ENCODE measurements around the gene NAT16. TPM values are rescaled to one million over a fixed set of nuclear protein-coding genes. Genes with fewer than 3 reads are reported as not detected.

NAT16 gene
- total and polyA plus RNA-seq, 2 of the 13 experiments (the other 11 are each of a cell fraction or from before 2014, with no cell fraction given) = 0.04 TPM; not detected in 1

- TF ChIP-seq TARDBP (CRISPR knock-in tag; IDR thresholded peaks at IDR 0.05) (no peak), ZNF770 (CRISPR knock-in tag; IDR thresholded peaks at IDR 0.05) (peak; percentile 100), ARID2 (CRISPR knock-in tag; IDR thresholded peaks at IDR 0.05; ENCODE audit: borderline replicate concordance) (no peak), FOXK2 (IDR thresholded peaks at IDR 0.05) (peak; percentile 30; the same call in 1 of the 2 replicates), FOXM1 (CRISPR knock-in tag; IDR thresholded peaks at IDR 0.05) (no peak), ZNF232 (CRISPR knock-in tag; IDR thresholded peaks at IDR 0.05; ENCODE audit: borderline replicate concordance) (no peak), ZBTB8A (CRISPR knock-in tag; IDR thresholded peaks at IDR 0.05; ENCODE audit: borderline replicate concordance, low read depth) (no peak), ZNF446 (CRISPR knock-in tag; IDR thresholded peaks at IDR 0.05) (no peak), ZNF552 (CRISPR knock-in tag; IDR thresholded peaks at IDR 0.05; ENCODE audit: borderline replicate concordance) (no peak), ZNF30 (CRISPR knock-in tag; IDR thresholded peaks at IDR 0.05) (no peak), HNF4G (IDR thresholded peaks at IDR 0.05; ENCODE audit: borderline replicate concordance, low read depth, low read length) (no peak), HNF4G (CRISPR knock-in tag; IDR thresholded peaks at IDR 0.05; ENCODE audit: borderline replicate concordance, low read depth) (no peak), FOXO1 (CRISPR knock-in tag; IDR thresholded peaks at IDR 0.05) (no peak), ZNF136 (CRISPR knock-in tag; IDR thresholded peaks at IDR 0.05; ENCODE audit: low read depth) (peak; percentile 82; the same call in 1 of the 2 replicates), ZNF333 (CRISPR knock-in tag; IDR thresholded peaks at IDR 0.05; ENCODE audit: borderline replicate concordance) (peak; percentile 13; the same call in 1 of the 2 replicates), ZNF747 (CRISPR knock-in tag; IDR thresholded peaks at IDR 0.05; ENCODE audit: borderline replicate concordance) (no peak), HOXA9 (CRISPR knock-in tag; IDR thresholded peaks at IDR 0.05; ENCODE audit: borderline replicate concordance) (no peak)
- TF ChIP-seq, protein P1, sequence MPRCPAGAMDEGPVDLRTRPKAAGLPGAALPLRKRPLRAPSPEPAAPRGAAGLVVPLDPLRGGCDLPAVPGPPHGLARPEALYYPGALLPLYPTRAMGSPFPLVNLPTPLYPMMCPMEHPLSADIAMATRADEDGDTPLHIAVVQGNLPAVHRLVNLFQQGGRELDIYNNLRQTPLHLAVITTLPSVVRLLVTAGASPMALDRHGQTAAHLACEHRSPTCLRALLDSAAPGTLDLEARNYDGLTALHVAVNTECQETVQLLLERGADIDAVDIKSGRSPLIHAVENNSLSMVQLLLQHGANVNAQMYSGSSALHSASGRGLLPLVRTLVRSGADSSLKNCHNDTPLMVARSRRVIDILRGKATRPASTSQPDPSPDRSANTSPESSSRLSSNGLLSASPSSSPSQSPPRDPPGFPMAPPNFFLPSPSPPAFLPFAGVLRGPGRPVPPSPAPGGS (CRISPR knock-in tag; IDR thresholded peaks at IDR 0.05) = no peak
- TF ChIP-seq, protein P2, sequence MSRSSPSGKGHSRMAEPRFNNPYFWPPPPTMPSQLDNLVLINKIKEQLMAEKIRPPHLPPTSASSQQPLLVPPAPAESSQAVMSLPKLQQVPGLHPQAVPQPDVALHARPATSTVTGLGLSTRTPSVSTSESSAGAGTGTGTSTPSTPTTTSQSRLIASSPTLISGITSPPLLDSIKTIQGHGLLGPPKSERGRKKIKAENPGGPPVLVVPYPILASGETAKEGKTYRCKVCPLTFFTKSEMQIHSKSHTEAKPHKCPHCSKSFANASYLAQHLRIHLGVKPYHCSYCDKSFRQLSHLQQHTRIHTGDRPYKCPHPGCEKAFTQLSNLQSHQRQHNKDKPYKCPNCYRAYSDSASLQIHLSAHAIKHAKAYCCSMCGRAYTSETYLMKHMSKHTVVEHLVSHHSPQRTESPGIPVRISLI (CRISPR knock-in tag; IDR thresholded peaks at IDR 0.05; ENCODE audit: borderline replicate concordance) = no peak
- TF ChIP-seq, protein P3, sequence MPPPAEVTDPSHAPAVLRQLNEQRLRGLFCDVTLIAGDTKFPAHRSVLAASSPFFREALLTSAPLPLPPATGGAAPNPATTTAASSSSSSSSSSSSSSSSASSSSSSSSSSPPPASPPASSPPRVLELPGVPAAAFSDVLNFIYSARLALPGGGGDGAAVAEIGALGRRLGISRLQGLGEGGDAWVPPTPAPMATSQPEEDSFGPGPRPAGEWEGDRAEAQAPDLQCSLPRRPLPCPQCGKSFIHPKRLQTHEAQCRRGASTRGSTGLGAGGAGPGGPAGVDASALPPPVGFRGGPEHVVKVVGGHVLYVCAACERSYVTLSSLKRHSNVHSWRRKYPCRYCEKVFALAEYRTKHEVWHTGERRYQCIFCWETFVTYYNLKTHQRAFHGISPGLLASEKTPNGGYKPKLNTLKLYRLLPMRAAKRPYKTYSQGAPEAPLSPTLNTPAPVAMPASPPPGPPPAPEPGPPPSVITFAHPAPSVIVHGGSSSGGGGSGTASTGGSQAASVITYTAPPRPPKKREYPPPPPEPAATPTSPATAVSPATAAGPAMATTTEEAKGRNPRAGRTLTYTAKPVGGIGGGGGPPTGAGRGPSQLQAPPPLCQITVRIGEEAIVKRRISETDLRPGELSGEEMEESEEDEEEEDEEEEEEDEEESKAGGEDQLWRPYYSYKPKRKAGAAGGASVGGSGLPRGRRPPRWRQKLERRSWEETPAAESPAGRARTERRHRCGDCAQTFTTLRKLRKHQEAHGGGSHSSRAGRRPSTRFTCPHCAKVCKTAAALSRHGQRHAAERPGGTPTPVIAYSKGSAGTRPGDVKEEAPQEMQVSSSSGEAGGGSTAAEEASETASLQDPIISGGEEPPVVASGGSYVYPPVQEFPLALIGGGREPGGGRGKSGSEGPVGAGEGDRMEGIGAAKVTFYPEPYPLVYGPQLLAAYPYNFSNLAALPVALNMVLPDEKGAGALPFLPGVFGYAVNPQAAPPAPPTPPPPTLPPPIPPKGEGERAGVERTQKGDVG (CRISPR knock-in tag; IDR thresholded peaks at IDR 0.05; ENCODE audit: borderline replicate concordance) = no peak
- TF ChIP-seq, protein P4, sequence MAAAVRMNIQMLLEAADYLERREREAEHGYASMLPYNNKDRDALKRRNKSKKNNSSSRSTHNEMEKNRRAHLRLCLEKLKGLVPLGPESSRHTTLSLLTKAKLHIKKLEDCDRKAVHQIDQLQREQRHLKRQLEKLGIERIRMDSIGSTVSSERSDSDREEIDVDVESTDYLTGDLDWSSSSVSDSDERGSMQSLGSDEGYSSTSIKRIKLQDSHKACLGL (CRISPR knock-in tag; IDR thresholded peaks at IDR 0.05) = no peak
Measured at GRCh38 chr7:101218236-101219125, 38.4 kb upstream of the NAT16 start (continued).
